Measurements from ENCODE around the gene MARCHF9.

DNA sequence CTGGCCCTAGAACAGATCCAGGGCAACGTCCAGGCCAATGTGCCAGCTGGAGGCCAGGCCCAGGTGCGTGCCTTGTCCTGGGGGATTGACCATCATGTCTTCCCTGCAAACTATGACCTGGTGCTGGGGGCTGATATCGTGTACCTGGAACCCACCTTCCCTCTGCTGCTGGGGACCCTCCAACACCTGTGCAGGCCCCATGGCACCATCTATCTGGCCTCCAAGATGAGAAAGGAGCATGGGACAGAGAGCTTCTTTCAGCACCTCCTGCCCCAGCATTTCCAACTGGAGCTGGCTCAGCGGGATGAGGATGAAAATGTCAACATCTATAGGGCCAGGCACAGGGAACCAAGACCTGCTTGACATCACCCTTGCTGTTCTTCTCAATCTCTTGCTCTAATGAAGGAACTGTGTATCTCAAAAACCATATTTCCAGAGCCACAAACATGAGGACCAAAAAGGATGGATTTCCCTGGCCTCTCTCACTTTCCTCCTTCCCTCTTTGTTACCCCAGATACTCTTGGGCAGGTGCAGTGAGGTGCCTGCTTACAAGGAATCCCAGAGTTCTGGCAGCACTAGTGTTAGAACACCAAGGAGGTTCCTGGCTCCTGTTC, 25.5 kb downstream of the MARCHF9 start:
- no peak for TF ChIP-seq CEBPB (IDR thresholded peaks at IDR 0.05)
- TF ChIP-seq, protein P1, sequence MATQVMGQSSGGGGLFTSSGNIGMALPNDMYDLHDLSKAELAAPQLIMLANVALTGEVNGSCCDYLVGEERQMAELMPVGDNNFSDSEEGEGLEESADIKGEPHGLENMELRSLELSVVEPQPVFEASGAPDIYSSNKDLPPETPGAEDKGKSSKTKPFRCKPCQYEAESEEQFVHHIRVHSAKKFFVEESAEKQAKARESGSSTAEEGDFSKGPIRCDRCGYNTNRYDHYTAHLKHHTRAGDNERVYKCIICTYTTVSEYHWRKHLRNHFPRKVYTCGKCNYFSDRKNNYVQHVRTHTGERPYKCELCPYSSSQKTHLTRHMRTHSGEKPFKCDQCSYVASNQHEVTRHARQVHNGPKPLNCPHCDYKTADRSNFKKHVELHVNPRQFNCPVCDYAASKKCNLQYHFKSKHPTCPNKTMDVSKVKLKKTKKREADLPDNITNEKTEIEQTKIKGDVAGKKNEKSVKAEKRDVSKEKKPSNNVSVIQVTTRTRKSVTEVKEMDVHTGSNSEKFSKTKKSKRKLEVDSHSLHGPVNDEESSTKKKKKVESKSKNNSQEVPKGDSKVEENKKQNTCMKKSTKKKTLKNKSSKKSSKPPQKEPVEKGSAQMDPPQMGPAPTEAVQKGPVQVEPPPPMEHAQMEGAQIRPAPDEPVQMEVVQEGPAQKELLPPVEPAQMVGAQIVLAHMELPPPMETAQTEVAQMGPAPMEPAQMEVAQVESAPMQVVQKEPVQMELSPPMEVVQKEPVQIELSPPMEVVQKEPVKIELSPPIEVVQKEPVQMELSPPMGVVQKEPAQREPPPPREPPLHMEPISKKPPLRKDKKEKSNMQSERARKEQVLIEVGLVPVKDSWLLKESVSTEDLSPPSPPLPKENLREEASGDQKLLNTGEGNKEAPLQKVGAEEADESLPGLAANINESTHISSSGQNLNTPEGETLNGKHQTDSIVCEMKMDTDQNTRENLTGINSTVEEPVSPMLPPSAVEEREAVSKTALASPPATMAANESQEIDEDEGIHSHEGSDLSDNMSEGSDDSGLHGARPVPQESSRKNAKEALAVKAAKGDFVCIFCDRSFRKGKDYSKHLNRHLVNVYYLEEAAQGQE (IDR thresholded peaks at IDR 0.05; ENCODE audit: low read depth), result no peak
- TF ChIP-seq, protein P2, sequence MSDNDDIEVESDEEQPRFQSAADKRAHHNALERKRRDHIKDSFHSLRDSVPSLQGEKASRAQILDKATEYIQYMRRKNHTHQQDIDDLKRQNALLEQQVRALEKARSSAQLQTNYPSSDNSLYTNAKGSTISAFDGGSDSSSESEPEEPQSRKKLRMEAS (IDR thresholded peaks at IDR 0.05), result no peak
- TF ChIP-seq TCF12 (IDR thresholded peaks at IDR 0.05; ENCODE audit: low read depth), result no peak
- TF ChIP-seq TEAD4 (IDR thresholded peaks at IDR 0.05), result no peak
- no peak for TF ChIP-seq ZBTB7A (IDR thresholded peaks at IDR 0.05; ENCODE audit: low read depth)
- TF ChIP-seq, protein P3, sequence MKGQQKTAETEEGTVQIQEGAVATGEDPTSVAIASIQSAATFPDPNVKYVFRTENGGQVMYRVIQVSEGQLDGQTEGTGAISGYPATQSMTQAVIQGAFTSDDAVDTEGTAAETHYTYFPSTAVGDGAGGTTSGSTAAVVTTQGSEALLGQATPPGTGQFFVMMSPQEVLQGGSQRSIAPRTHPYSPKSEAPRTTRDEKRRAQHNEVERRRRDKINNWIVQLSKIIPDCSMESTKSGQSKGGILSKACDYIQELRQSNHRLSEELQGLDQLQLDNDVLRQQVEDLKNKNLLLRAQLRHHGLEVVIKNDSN (IDR thresholded peaks at IDR 0.05), result no peak
